Sigmoid colon (tissue), 7 donors: Measurements from ENCODE around the gene ALG6. TPM values are rescaled to one million over a fixed set of nuclear protein-coding genes. Genes with fewer than 3 reads are reported as not detected.

Source experiments
- DNase-seq: peaks from one replicate; pipeline ENCODE4 v3.0.0-alpha.2; 2019
- H3K27ac ChIP-seq, 4 donors: fragments of 200-600 bp; sonication (generic); one replicate each; pipeline ENCODE4 v1.5.1; 2016 to 2019; ENCODE audit warnings: mild to moderate bottlenecking in 1 of 4
- H3K27me3 ChIP-seq, 3 donors: fragments of 200-600 bp; sonication (generic); one replicate each; pipeline ENCODE4 v1.5.1; 2019; ENCODE audit warnings: mild to moderate bottlenecking in 1 of 3
- H3K36me3 ChIP-seq, 4 donors: fragments of 200-600 bp; sonication (generic); one replicate each; pipeline ENCODE4 v1.5.1; 2016 to 2019
- H3K4me1 ChIP-seq, 4 donors: fragments of 200-600 bp; sonication (generic); one replicate each; pipeline ENCODE4 v1.5.1; 2017 to 2019
- H3K4me3 ChIP-seq, 4 donors: fragments of 200-600 bp; sonication (generic); one replicate each; pipeline ENCODE4 v1.5.1; 2017 to 2019; ENCODE audit warnings: mild to moderate bottlenecking in 2 of 4, moderate library complexity in 1 of 4
- H3K9me3 ChIP-seq, 4 donors: fragments of 200-600 bp in 3 of 4; sonication (generic) in 3 of 4; one replicate each; pipeline versions ENCODE4 v1.5.1 to v1.6.1; 2013 to 2019
- CTCF ChIP-seq, 4 experiments: fragments of 450-650 bp in 3 of 4; fragments of 200-600 bp in 1 of 4; IDR thresholded peaks; one replicate each; pipeline ENCODE4 v1.5.1; 2016 to 2019; ENCODE audit warnings: antibody characterized with exemption in 4 of 4, mild to moderate bottlenecking in 3 of 4, moderate library complexity in 2 of 4
- EP300 ChIP-seq, 4 donors: sonication (generic); formaldehyde crosslinking; IDR thresholded peaks; one replicate each; pipeline ENCODE4 v1.6.1; 2017; ENCODE audit warnings: antibody characterized with exemption in 4 of 4
- POLR2A ChIP-seq, 2 donors: fragments of 450-650 bp; IDR thresholded peaks; one replicate each; pipeline ENCODE4 v1.6.1; 2016; ENCODE audit warnings: antibody characterized with exemption in 2 of 2, mild to moderate bottlenecking in 2 of 2, moderate library complexity in 2 of 2
- POLR2AphosphoS5 ChIP-seq, 4 donors: sonication (generic); formaldehyde crosslinking; IDR thresholded peaks; one replicate each; pipeline ENCODE4 v1.6.1; 2017; ENCODE audit warnings: antibody characterized with exemption in 4 of 4
- WGBS, 2 donors: extraction: QIAGEN DNeasy Blood & Tissue Kit; methylation state at CpG; one replicate each; pipeline ENCODE4 v1.1.7; 2013; 5-methylcytosine and 5-hydroxymethylcytosine counted together
- intact Hi-C: fragments of 100-400 bp; cut with DNase I; formaldehyde crosslinking; loops from one replicate; pipeline ENCODE4 v1.15.1; 2023
- polyA plus RNA-seq, 3 donors: library from polyadenylated mRNA; stranded (reverse); fragments of 200-250 nt; gene quantifications; one replicate each; pipeline ENCODE4 v1.2.3, GENCODE V29; 2013
- total RNA-seq, 4 donors: library from RNA; depleted of rRNA; stranded (reverse); fragments of >200 nt; gene quantifications; one replicate each; pipeline ENCODE4 v1.1.0, GENCODE V29; 2016
- donor health status: healthy with polysubstance abuse.
- donor health status: Bipolar disorder and iron deficiency.
- donor health status: healthy.

The ALG6 gene
- total and polyA plus RNA-seq, 7 donors = 3.0 to 11.4 (median 6.3) TPM

DNA sequence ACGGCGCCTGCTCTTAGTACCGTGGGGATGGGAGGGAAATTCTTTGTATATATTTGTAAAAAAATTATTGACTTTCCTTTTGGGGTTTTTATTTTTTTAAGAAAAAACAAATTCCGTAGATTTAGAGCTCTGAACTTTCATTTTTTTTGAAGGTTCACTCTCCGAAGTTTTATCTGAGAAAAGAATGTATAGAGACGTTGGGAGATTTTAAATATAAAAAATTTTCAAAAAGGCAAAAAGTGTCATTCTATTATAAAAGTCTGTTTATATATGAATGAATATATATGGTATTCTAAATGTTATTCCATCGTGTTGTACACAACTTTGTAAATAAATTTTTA lies 42.7 kb upstream of the ALG6 start:
- Histone ChIP-seq H3K4me3 (peak overlapping the region; percentile 22 to 54 (median 46)), H3K36me3 (no peaks in the 10 kb centered on the region), H3K9me3 (no peaks in the 10 kb centered on the region), H3K27me3 (peaks cover 83 to 100% (median 100%) of the 10 kb centered on the region in 3 donors), H3K27ac (peak overlapping the region in 1 of 4 donors; percentile 21), H3K4me1 (peaks cover 0 to 44% (median 31%) of the 10 kb centered on the region in 4 donors)
- DNase-seq = no peak
- 10 to 12% methylated on average over 7 of the region's 7 CpGs for WGBS, 2 donors
- intact Hi-C loops = loop anchor here (10.0 kb wide), 2 partner anchors 120 to 480 kb away; no protein-coding TSS in a partner anchor
- no peak for TF ChIP-seq POLR2A (IDR thresholded peaks at IDR 0.05)
- TF ChIP-seq POLR2AphosphoS5 (IDR thresholded peaks at IDR 0.05) = no peak
- no peak for TF ChIP-seq CTCF (IDR thresholded peaks at IDR 0.05)
- TF ChIP-seq EP300 (IDR thresholded peaks at IDR 0.05) = no peak

DNA sequence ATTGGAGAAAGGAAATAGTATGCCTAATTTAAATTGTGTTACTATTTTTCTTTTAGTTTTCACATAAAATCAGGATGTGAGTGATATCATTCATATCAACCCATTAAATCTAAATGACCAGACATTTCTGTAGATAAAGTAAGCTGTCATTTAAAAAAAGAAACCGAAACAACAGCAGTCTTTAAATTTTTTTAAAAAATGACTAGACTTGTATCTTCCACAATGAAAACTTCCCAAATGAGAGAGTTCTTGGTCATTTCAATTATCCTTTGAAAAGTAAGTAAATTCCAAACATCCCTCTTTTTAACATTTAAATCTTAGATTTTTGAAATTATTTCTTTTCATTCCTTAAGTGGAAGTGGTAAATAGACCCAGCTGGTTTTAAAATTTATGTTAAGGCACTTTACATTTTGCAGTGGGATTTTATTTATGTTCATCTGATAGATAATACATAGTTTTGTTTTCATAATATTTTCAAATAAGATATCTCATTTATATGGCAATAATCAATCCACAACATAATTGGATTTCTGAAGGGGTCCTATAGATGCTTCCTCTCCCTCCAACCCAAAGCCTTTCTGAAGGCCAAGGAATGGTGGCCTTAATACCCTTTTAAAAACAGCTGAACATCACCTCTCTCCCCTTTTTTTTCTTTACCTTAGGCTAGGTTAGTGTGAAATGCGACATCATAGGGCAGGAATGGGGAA lies 42.0 kb upstream of the ALG6 start:
- 12 to 20% methylated on average over 2 of the region's 2 CpGs for WGBS, 2 donors
- H3K9me3 ChIP-seq = no peaks in the 10 kb centered on the region
- peak overlapping the region in 3 of 4 donors; percentile 13 to 54 (median 53) for H3K4me3 ChIP-seq
- intact Hi-C loops = loop anchor here (10.0 kb wide), 2 partner anchors 119 to 481 kb away; no protein-coding TSS in a partner anchor
- peaks cover 83 to 100% (median 100%) of the 10 kb centered on the region in 3 donors for H3K27me3 ChIP-seq
- peaks cover 0 to 44% (median 34%) of the 10 kb centered on the region in 4 donors for H3K4me1 ChIP-seq
- TF ChIP-seq POLR2AphosphoS5 (IDR thresholded peaks at IDR 0.05) = no peak
- no peak for TF ChIP-seq EP300 (IDR thresholded peaks at IDR 0.05)
- TF ChIP-seq POLR2A (IDR thresholded peaks at IDR 0.05) = no peak
- TF ChIP-seq CTCF (IDR thresholded peaks at IDR 0.05) = no peak
- DNase-seq = no peak
- no peak overlapping the region for H3K27ac ChIP-seq
- H3K36me3 ChIP-seq = no peaks in the 10 kb centered on the region

GRCh38 chr1:63326106-63326472 lies 41.3 kb upstream of the ALG6 start:
- peaks cover 0 to 42% (median 34%) of the 10 kb centered on the region in 4 donors for H3K4me1 ChIP-seq

DNA sequence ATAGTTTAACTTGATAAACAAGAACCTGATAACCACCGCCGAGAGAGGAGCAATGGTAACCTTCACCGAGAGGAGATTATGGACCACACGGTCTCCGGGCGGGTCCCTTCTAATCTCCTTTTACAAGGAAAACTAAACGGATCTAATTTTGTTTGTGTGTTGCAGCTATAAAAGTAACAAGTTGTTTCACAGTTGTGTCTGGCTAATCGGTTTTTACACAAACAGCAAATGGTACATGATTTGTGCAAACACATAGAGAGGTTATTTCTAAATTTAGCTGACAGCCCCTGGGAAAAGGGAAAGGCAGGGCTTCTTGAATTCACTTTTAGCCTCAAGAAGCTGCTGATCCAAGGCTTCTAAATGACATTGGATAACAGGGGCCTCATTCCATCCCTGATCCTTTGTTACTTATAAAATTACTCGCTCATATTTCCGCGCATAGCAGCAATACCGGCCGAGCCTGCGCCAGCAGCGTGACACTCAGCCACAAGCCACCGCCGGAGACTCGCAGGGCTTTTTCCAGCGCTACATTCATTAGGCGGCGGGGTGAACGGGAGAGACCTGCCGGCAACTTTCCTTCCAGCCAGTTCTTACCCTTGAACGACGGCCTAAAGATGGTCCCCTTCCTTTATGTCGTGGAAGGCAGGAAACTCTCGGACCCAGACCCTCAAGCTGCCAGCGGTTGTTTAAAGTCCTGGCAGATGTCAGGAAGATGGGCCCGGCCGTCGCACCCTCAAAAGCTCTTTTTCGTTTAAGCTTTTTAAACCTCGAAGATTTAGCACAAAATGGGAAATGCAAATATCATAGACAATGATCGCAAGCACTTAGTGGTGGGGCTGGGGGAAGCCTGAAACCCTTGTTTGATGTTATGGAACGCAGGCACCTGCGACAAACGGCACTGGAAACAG lies 40.7 kb upstream of the ALG6 start:
- H3K27me3 ChIP-seq = peaks cover 77 to 100% (median 95%) of the 10 kb centered on the region in 3 donors
- TF ChIP-seq EP300 (IDR thresholded peaks at IDR 0.05) (no peak), POLR2AphosphoS5 (IDR thresholded peaks at IDR 0.05) (peak in 1 of 4 donors; percentile 6), POLR2A (IDR thresholded peaks at IDR 0.05) (no peak), CTCF (IDR thresholded peaks at IDR 0.05) (no peak)
- intact Hi-C loops = loop anchor here (10.0 kb wide), 2 partner anchors 118 to 482 kb away; no protein-coding TSS in a partner anchor
- no peak for DNase-seq
- no peaks in the 10 kb centered on the region for H3K9me3 ChIP-seq
- H3K36me3 ChIP-seq = no peaks in the 10 kb centered on the region
- H3K4me3 ChIP-seq = peak overlapping the region in 2 of 4 donors; percentile 53 to 54
- peaks cover 0 to 40% (median 33%) of the 10 kb centered on the region in 4 donors for H3K4me1 ChIP-seq
- WGBS, 2 donors = 8% methylated on average over 37 of the region's 37 CpGs
- H3K27ac ChIP-seq = peak overlapping the region in 1 of 4 donors; percentile 21

More at GRCh38 chr1:63326106-63326472, 41.3 kb upstream of the ALG6 start:
- no peak for DNase-seq
- Histone ChIP-seq H3K27me3 (peaks cover 83 to 100% (median 100%) of the 10 kb centered on the region in 3 donors), H3K27ac (no peak overlapping the region), H3K36me3 (no peaks in the 10 kb centered on the region), H3K9me3 (no peaks in the 10 kb centered on the region), H3K4me3 (peak overlapping the region in 2 of 4 donors; percentile 53 to 54)
- WGBS, 2 donors = 10% methylated on average over 20 of the region's 20 CpGs
- intact Hi-C loops = loop anchor here (10.0 kb wide), 2 partner anchors 119 to 481 kb away; no protein-coding TSS in a partner anchor
- TF ChIP-seq POLR2AphosphoS5 (IDR thresholded peaks at IDR 0.05) = no peak
